Endothelial cell (in vitro differentiated cells): ENCODE measurements around the gene MAP3K3. TPM values are rescaled to one million over a fixed set of nuclear protein-coding genes. Genes with fewer than 3 reads are reported as not detected.
A peak's percentile ranks its signal among the peaks of the same experiment; 100 is the strongest.

Experiments
- DNase-seq: peaks from one replicate; pipeline ENCODE4 v3.0.0; 2021; ENCODE audit warnings: low spot score
- H3K27ac Mint-ChIP-seq: one replicate; pipeline ENCODE4 v1.8.0; 2021; ENCODE audit warnings: mixed read lengths, inconsistent platforms; ENCODE audit not compliant: unreplicated experiment
- H3K27me3 Mint-ChIP-seq: one replicate; pipeline ENCODE4 v1.8.0; 2021; ENCODE audit warnings: mild to moderate bottlenecking, moderate library complexity, mixed read lengths, inconsistent platforms; ENCODE audit not compliant: unreplicated experiment
- H3K36me3 Mint-ChIP-seq: one replicate; pipeline ENCODE4 v1.8.0; 2021; ENCODE audit warnings: mild to moderate bottlenecking, low read depth, mixed read lengths, inconsistent platforms; ENCODE audit not compliant: unreplicated experiment
- H3K4me1 Mint-ChIP-seq: one replicate; pipeline ENCODE4 v1.8.0; 2021; ENCODE audit warnings: mild to moderate bottlenecking, mixed read lengths, inconsistent platforms; ENCODE audit not compliant: unreplicated experiment
- H3K4me3 Mint-ChIP-seq: one replicate; pipeline ENCODE4 v1.8.0; 2021; ENCODE audit warnings: mild to moderate bottlenecking, mixed read lengths, inconsistent platforms; ENCODE audit not compliant: unreplicated experiment
- H3K9me3 Mint-ChIP-seq: one replicate; pipeline ENCODE4 v1.8.0; 2021; ENCODE audit warnings: mixed read lengths, inconsistent platforms; ENCODE audit not compliant: unreplicated experiment
- total RNA-seq: library from RNA; stranded (reverse); fragmentation: NEBNext Ultra II Directional; extraction: Animal tissue kit (Norgen Biotek cat#: 25700); gene quantifications from one replicate; pipeline ENCODE4 v1.2.1, GENCODE V29; 2021; ENCODE audit not compliant: unreplicated experiment
- TF ChIP-seq, protein P1 (sequence below): fragments of 200-600 bp; sonication (generic); IDR thresholded peaks from one replicate; pipeline ENCODE4 v1.5.0; 2021; ENCODE audit warnings: antibody characterized with exemption; ENCODE audit not compliant: unreplicated experiment

The MAP3K3 gene
- total RNA-seq, 1 donor from 2014 or later: 112 TPM

DNA sequence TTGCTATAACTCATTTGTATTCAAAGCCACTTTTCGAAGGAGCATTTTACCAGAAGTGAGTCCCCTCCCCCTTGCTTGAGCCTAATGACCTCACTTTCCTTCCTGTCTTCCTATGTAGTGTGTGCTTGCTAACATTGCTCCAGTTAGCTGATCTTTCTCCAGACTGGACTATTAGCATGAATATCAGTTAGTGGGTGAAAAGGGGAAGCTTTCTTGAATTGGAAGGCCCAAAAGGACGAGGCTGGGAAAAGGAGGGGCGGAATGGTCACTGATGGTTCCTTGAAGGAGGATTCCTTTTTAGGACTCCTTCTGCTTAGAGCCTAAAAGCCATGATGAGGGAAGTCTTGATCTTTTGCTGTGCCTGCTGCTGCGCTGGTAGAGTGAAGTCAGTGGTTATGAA, 11.9 kb downstream of the MAP3K3 start:
- Mint-ChIP-seq H3K4me1 (peaks cover 86% of the 10 kb centered on the region), H3K27ac (peak overlapping the region; percentile 100)
- DNase-seq: peak; percentile 28

DNA sequence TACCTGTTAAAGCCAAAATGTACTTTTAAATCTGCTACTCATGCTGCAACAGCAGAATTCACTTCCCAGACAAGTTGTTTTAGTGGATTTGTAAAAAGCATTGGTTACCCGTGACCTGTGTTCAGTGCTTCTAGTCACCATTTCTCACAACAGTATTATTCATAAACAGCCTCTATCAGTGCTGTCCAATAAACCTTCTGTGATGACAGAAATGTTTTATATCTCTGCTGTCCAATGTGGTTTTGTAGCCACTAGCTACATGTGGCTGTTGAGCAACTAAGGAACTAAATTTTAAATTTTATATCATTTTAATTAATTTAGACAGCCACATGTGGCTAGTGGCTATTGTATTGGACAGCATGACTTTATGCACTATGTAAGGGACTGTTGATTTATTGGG, 12.6 kb downstream of the MAP3K3 start:
- peaks cover 85% of the 10 kb centered on the region for H3K4me1 Mint-ChIP-seq
- TF ChIP-seq, protein P1, sequence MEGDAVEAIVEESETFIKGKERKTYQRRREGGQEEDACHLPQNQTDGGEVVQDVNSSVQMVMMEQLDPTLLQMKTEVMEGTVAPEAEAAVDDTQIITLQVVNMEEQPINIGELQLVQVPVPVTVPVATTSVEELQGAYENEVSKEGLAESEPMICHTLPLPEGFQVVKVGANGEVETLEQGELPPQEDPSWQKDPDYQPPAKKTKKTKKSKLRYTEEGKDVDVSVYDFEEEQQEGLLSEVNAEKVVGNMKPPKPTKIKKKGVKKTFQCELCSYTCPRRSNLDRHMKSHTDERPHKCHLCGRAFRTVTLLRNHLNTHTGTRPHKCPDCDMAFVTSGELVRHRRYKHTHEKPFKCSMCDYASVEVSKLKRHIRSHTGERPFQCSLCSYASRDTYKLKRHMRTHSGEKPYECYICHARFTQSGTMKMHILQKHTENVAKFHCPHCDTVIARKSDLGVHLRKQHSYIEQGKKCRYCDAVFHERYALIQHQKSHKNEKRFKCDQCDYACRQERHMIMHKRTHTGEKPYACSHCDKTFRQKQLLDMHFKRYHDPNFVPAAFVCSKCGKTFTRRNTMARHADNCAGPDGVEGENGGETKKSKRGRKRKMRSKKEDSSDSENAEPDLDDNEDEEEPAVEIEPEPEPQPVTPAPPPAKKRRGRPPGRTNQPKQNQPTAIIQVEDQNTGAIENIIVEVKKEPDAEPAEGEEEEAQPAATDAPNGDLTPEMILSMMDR: no peak
- peaks cover 33% of the 10 kb centered on the region for H3K36me3 Mint-ChIP-seq
- peaks cover 10% of the 10 kb centered on the region for H3K27me3 Mint-ChIP-seq
- no peaks in the 10 kb centered on the region for H3K9me3 Mint-ChIP-seq
- DNase-seq: no peak
- H3K4me3 Mint-ChIP-seq: no peak overlapping the region
- H3K27ac Mint-ChIP-seq: peak overlapping the region; percentile 100

More for the DNA sequence above, 11.9 kb downstream of the MAP3K3 start:
- Mint-ChIP-seq H3K4me3 (peak overlapping the region; percentile 77), H3K27me3 (peaks cover 10% of the 10 kb centered on the region), H3K36me3 (peaks cover 29% of the 10 kb centered on the region), H3K9me3 (no peaks in the 10 kb centered on the region)
- TF ChIP-seq, protein P1: no peak

DNA sequence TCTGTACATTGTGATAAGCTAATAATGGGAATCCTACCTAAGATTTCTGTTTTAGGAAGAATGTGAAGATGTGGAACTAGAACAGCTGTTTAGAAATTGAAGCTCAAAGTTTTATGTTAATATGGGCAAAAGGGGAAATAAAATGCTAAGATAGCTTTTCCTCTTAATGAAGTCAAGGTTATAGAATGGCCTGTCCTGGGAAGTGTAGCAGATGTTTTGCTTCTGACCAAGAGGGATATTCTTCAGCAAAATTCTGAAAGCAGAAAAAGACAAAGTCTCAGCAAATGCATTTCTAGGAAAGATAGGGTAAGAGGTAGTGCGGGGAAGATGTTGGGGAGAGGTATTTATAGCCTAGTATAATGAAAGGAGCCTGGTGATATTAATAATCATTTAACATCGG, 13.1 kb downstream of the MAP3K3 start:
- peak overlapping the region; percentile 3 for H3K4me3 Mint-ChIP-seq
- H3K27ac Mint-ChIP-seq: peak overlapping the region; percentile 100
- no peaks in the 10 kb centered on the region for H3K9me3 Mint-ChIP-seq
- H3K36me3 Mint-ChIP-seq: peaks cover 36% of the 10 kb centered on the region
- TF ChIP-seq, protein P1: no peak
- peaks cover 87% of the 10 kb centered on the region for H3K4me1 Mint-ChIP-seq
- peaks cover 10% of the 10 kb centered on the region for H3K27me3 Mint-ChIP-seq
- DNase-seq: no peak

DNA sequence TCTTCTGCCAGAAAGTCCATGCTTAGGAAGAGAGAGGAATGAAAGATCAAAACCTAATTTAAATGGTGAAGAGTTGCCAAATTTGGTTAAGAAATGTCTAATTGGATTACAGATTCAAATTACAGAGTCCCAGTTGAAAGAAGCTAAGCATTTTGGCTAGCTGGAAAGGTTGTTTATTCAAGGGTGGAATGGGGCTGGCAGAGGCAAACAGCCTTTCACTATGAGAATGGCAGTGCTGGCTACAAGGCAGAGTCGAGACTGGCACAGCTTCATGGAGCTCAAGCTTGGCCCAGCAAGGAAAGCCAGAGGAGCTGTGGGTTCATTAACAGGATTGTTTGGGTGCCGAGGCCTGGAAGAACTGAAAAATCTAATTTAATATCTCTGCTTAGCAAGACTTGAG, 13.6 kb downstream of the MAP3K3 start:
- Mint-ChIP-seq H3K36me3 (peaks cover 36% of the 10 kb centered on the region), H3K27ac (peak overlapping the region; percentile 62), H3K4me1 (peaks cover 84% of the 10 kb centered on the region), H3K27me3 (peaks cover 10% of the 10 kb centered on the region), H3K9me3 (no peaks in the 10 kb centered on the region), H3K4me3 (peak overlapping the region; percentile 88)
- TF ChIP-seq, protein P1: no peak
- DNase-seq: no peak

DNA sequence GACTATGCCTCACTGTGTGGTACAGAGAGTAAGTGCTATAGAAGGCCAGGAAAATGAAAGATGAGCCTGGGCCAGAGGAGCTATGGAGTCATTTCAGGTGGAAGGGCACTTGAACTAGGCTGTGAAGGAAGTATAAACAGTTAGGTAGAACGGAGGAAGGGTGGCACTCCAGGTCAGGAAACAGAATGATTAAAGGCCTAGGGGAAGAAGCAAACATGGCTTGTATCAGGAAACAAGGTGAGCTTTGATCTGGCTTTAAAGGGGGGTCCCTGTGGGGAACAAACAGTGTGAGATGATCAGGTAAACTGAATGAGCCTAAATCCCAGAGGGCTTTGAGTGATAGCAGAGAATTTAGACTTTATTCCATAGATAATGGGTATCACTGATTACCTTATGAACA, 16.9 kb downstream of the MAP3K3 start:
- H3K27ac Mint-ChIP-seq: peak overlapping the region; percentile 12
- peak overlapping the region; percentile 43 for H3K4me3 Mint-ChIP-seq
- no peak for DNase-seq
- TF ChIP-seq, protein P1: no peak
- peaks cover 37% of the 10 kb centered on the region for H3K36me3 Mint-ChIP-seq
- H3K9me3 Mint-ChIP-seq: no peaks in the 10 kb centered on the region
- H3K4me1 Mint-ChIP-seq: peaks cover 53% of the 10 kb centered on the region
- H3K27me3 Mint-ChIP-seq: peaks cover 5% of the 10 kb centered on the region
